GM12892 (cell line): Measurements from ENCODE around the gene MAN1A1.

Experiments used
- POLR2A ChIP-seq: IDR thresholded peaks from 2 replicates; pipeline ENCODE4 v1.6.1; 2011; ENCODE audit warnings: low read depth, low read length, control low read depth
- POLR2AphosphoS5 ChIP-seq: IDR thresholded peaks from 2 replicates; pipeline ENCODE4 v1.6.1; 2011; ENCODE audit warnings: low read depth, low read length, control low read depth

GRCh38 chr6:119145111-119145510, 204.4 kb downstream of the MAN1A1 start:
- TF ChIP-seq POLR2A (no peak), POLR2AphosphoS5 (no peak)
